ENCODE measurements around the gene CD8A.
A peak's percentile ranks its signal among the peaks of the same experiment; 100 is the strongest.

The CD8A gene

GRCh38 chr2:86808315-86809161 is 17.8 kb upstream of the CD8A start:
- DNase-seq = peak; percentile 94

- DNase-seq = peak; percentile 69
Measured at GRCh38 chr2:86807468-86808275, 17.0 kb upstream of the CD8A start.

- DNase-seq = no peak
Measured at GRCh38 chr2:86807133-86807467, 16.4 kb upstream of the CD8A start.

- no peak for DNase-seq
Measured at GRCh38 chr2:86806059-86806857, 15.5 kb upstream of the CD8A start.

GRCh38 chr2:86800856-86801567 is 10.3 kb upstream of the CD8A start:
- DNase-seq = no peak

GRCh38 chr2:86794861-86795260 is 4.1 kb upstream of the CD8A start:
- DNase-seq = peak; percentile 48

- DNase-seq = peak; percentile 49
Measured at GRCh38 chr2:86793752-86794151, 3.0 kb upstream of the CD8A start.

GRCh38 chr2:86791573-86791972 is 860 bp upstream of the CD8A start:
- DNase-seq = no peak

GRCh38 chr2:86790134-86790675 is 508 bp downstream of the CD8A start:
- DNase-seq = peak; percentile 20

- no peak for DNase-seq
Measured at GRCh38 chr2:86789687-86790133, 1.0 kb downstream of the CD8A start.

- DNase-seq = peak; percentile 41
Measured at GRCh38 chr2:86788881-86789686, 1.6 kb downstream of the CD8A start.

GRCh38 chr2:86788165-86788564 is 2.5 kb downstream of the CD8A start:
- no peak for DNase-seq

GRCh38 chr2:86787736-86788135 is 3.0 kb downstream of the CD8A start:
- DNase-seq = peak; percentile 62

GRCh38 chr2:86786001-86786536 is 4.6 kb downstream of the CD8A start:
- peak; percentile 86 for DNase-seq

- DNase-seq = peak; percentile 79
Measured at GRCh38 chr2:86785456-86785855, 5.3 kb downstream of the CD8A start.

GRCh38 chr2:86783615-86784339 is 6.9 kb downstream of the CD8A start:
- DNase-seq = peak; percentile 23

GRCh38 chr2:86782748-86783147 is 8.0 kb downstream of the CD8A start:
- DNase-seq = no peak

GRCh38 chr2:86781363-86781762 is 9.3 kb downstream of the CD8A start:
- no peak for DNase-seq

- DNase-seq = no peak
Measured at GRCh38 chr2:86779971-86780370, 10.7 kb downstream of the CD8A start.

- no peak for DNase-seq
Measured at GRCh38 chr2:86778957-86779356, 11.8 kb downstream of the CD8A start.

All from CD4-positive, alpha-beta T cell treated with Interleukin-12 subunit alpha and Interleukin-12 subunit beta, for 1 hour (primary cell).